ENCODE measurements around the gene SSUH2.
"Not testable (repeated sequence)": the region's sequence is repeated elsewhere in the genome, so short reads cannot be mapped to it uniquely, and the experiment has no call there.

SSUH2 gene

GRCh38 chr3:8596321-8597218 is 48.0 kb downstream of the SSUH2 start:
- H3K4me1 Mint-ChIP-seq: no peaks in the 10 kb centered on the region
- DNase-seq (ENCODE audit: low spot score in 2 of 2) (no peak), ATAC-seq (no peak)
- H3K4me3 Mint-ChIP-seq: no peak overlapping the region
- no peak overlapping the region for H3K27ac Mint-ChIP-seq
- no peaks in the 10 kb centered on the region for H3K36me3 Mint-ChIP-seq
- H3K9me3 Mint-ChIP-seq: no peaks in the 10 kb centered on the region

DNA sequence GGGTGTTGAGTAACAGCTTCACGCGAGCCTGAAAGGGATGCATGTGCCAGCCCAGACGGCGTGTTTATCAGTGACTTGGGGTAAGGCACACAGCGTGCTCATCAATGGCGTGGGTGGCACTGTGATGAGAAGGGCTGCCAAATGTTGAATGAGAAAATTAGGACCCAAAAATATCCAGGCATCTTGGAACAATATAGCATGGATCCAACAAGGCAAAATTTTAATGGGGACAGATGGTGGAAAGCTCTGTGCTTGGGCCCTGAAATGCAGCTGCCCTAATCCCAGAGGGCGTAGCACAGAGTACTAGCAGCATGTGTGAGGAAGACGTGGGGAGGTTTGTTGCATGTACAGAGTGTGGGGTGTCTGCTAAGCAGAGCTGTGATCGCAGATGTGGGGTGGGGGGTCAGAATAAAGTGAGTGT is 48.9 kb downstream of the SSUH2 start:
- ATAC-seq (peak; percentile 31), DNase-seq (ENCODE audit: low spot score in 2 of 2) (no peak)
- no peaks in the 10 kb centered on the region for H3K4me1 Mint-ChIP-seq
- H3K27ac Mint-ChIP-seq: no peak overlapping the region
- no peaks in the 10 kb centered on the region for H3K36me3 Mint-ChIP-seq
- no peak overlapping the region for H3K4me3 Mint-ChIP-seq
- no peaks in the 10 kb centered on the region for H3K9me3 Mint-ChIP-seq

- Mint-ChIP-seq H3K4me3 (no peak overlapping the region), H3K36me3 (no peaks in the 10 kb centered on the region), H3K27ac (no peak overlapping the region), H3K9me3 (no peaks in the 10 kb centered on the region), H3K4me1 (no peaks in the 10 kb centered on the region)
- no peak for DNase-seq (ENCODE audit: low spot score in 2 of 2)
- ATAC-seq: no peak
These were observed 49.3 kb downstream of the SSUH2 start for GRCh38 chr3:8595252-8595651.

GRCh38 chr3:8593021-8593827 is 51.4 kb downstream of the SSUH2 start:
- Mint-ChIP-seq H3K4me1 (no peaks in the 10 kb centered on the region), H3K27ac (no peak overlapping the region), H3K9me3 (no peaks in the 10 kb centered on the region), H3K36me3 (no peaks in the 10 kb centered on the region), H3K4me3 (no peak overlapping the region)
- no peak for ATAC-seq
- DNase-seq (ENCODE audit: low spot score in 2 of 2): no peak

GRCh38 chr3:8589880-8590556 is 54.6 kb downstream of the SSUH2 start:
- Mint-ChIP-seq H3K4me1 (no peaks in the 10 kb centered on the region), H3K36me3 (no peaks in the 10 kb centered on the region), H3K4me3 (no peak overlapping the region), H3K9me3 (no peaks in the 10 kb centered on the region), H3K27ac (no peak overlapping the region)
- ATAC-seq: no peak
- DNase-seq (ENCODE audit: low spot score in 2 of 2): no peak

- Mint-ChIP-seq H3K9me3 (no peaks in the 10 kb centered on the region), H3K4me3 (no peak overlapping the region), H3K36me3 (no peaks in the 10 kb centered on the region), H3K4me1 (no peaks in the 10 kb centered on the region), H3K27ac (no peak overlapping the region)
- no peak for ATAC-seq
- DNase-seq (ENCODE audit: low spot score in 2 of 2): no peak
These were observed 59.9 kb downstream of the SSUH2 start for GRCh38 chr3:8584661-8585060.

DNA sequence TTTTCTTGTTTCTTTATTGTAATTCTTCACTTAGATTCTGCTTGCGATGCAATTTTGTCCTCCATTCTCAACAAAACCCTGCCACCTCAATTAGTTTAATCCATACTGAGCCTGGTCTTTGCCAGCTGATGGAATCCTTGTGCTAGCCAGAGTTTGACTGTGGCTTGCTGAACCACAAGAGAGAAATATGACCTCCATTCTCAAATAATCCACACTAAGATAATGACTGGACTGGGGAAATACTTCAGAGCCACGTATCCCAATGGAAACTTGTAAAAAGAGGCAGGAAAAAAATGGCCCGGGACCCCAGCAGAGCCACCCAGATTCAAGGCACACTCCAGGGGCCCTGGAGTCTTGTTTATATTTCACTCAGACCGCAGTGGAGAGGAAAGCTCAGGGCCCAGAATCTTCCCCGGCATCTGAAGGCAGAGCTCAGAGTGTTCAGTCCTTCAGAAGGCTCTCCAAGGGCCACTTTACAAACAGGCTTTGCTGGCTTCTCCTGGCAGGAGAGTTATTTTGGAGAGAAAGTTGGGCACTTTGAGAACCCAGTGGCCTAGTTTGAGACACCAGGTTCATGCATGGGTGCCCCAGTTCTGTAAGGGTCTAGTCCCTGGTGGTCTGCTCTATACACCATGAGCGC is 62.7 kb downstream of the SSUH2 start:
- no peak overlapping the region for H3K27ac Mint-ChIP-seq
- ATAC-seq (no peak), DNase-seq (ENCODE audit: low spot score in 2 of 2) (no peak)
- no peaks in the 10 kb centered on the region for H3K36me3 Mint-ChIP-seq
- no peak overlapping the region for H3K4me3 Mint-ChIP-seq
- H3K4me1 Mint-ChIP-seq: no peaks in the 10 kb centered on the region
- no peaks in the 10 kb centered on the region for H3K9me3 Mint-ChIP-seq

DNA sequence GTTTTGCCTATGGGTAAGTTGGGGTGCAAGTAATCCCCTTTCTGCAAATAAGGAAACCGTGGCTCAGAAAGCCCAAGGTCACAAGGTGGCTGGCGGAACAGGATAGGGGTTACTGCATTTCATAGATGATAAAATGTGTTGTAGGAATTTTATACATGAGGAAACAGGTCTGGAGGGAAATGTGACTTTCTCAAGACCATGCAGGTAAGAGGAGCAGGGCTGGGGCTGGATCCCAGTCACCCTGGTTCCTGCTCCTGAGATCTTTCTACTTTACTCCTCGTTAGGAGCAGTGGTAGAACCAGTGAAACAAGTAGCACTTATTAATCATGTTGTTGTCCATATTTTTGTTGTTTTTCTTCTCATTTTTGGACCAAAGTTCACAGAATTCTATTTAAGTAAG is 63.2 kb downstream of the SSUH2 start:
- DNase-seq (ENCODE audit: low spot score in 2 of 2) (no peak), ATAC-seq (no peak)
- no peaks in the 10 kb centered on the region for H3K4me1 Mint-ChIP-seq
- H3K27ac Mint-ChIP-seq: no peak overlapping the region
- no peaks in the 10 kb centered on the region for H3K36me3 Mint-ChIP-seq
- H3K4me3 Mint-ChIP-seq: no peak overlapping the region
- no peaks in the 10 kb centered on the region for H3K9me3 Mint-ChIP-seq

- not testable (repeated sequence) for H3K27ac Mint-ChIP-seq; H3K9me3 Mint-ChIP-seq; DNase-seq (ENCODE audit: low spot score in 2 of 2); ATAC-seq; H3K4me1 Mint-ChIP-seq; H3K4me3 Mint-ChIP-seq; H3K36me3 Mint-ChIP-seq
These were observed 64.2 kb downstream of the SSUH2 start for GRCh38 chr3:8580434-8580833.

- DNase-seq (ENCODE audit: low spot score in 2 of 2) (no peak), ATAC-seq (no peak)
- Mint-ChIP-seq H3K36me3 (no peaks in the 10 kb centered on the region), H3K27ac (no peak overlapping the region), H3K4me3 (no peak overlapping the region), H3K4me1 (no peaks in the 10 kb centered on the region), H3K9me3 (no peaks in the 10 kb centered on the region)
These were observed 64.7 kb downstream of the SSUH2 start for GRCh38 chr3:8579943-8580342.

- Mint-ChIP-seq H3K27ac (no peak overlapping the region), H3K4me3 (no peak overlapping the region), H3K9me3 (no peaks in the 10 kb centered on the region), H3K36me3 (no peaks in the 10 kb centered on the region), H3K4me1 (no peaks in the 10 kb centered on the region)
- DNase-seq (ENCODE audit: low spot score in 2 of 2) (no peak), ATAC-seq (peak; percentile 29)
These were observed 65.5 kb downstream of the SSUH2 start for GRCh38 chr3:8579096-8579495.

GRCh38 chr3:8578282-8578681 is 66.3 kb downstream of the SSUH2 start:
- Mint-ChIP-seq H3K9me3 (no peaks in the 10 kb centered on the region), H3K36me3 (no peaks in the 10 kb centered on the region), H3K4me3 (no peak overlapping the region), H3K27ac (no peak overlapping the region), H3K4me1 (no peaks in the 10 kb centered on the region)
- DNase-seq (ENCODE audit: low spot score in 2 of 2) (no peak), ATAC-seq (no peak)

DNA sequence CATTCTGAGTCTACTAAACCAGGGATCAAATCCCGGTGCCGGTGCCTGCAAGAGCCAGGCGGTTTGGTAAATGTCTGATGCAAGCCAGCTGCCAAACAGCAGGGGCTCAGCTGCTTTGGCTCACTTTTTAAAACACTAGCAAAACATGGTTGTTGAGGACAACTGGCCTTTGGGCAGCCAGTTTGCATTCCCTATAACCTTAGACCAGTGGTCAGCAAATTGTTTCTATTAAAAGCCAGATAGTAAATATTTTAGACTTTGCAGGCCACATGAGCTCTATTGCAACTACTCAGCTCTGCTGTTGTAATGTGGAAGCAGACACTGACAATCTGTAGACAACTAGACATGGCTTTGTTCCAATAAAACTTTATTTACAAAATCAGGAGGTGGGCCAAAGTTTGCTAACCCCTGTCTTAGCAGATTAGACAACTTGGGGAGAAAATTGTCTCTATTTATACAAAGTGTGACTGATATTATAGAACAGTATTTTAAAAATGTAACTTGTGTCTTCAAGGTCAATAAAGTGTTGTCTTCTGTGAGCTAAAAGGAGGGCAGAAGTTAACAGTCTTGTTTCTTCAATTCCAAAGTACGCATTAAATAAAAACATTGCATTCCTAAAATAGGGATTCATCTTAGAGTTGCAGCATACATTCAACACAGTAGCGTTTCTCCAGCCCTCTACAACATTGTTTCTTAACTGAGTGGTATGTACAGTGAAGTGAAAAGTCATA is 67.6 kb downstream of the SSUH2 start:
- H3K4me3 Mint-ChIP-seq: no peak overlapping the region
- no peak for DNase-seq (ENCODE audit: low spot score in 2 of 2)
- H3K4me1 Mint-ChIP-seq: no peaks in the 10 kb centered on the region
- no peaks in the 10 kb centered on the region for H3K36me3 Mint-ChIP-seq
- H3K27ac Mint-ChIP-seq: no peak overlapping the region
- no peak for ATAC-seq
- no peaks in the 10 kb centered on the region for H3K9me3 Mint-ChIP-seq

GRCh38 chr3:8576436-8576835 is 68.2 kb downstream of the SSUH2 start:
- ATAC-seq: no peak
- H3K4me1 Mint-ChIP-seq: peaks cover 2% of the 10 kb centered on the region
- no peak for DNase-seq (ENCODE audit: low spot score in 2 of 2)
- no peaks in the 10 kb centered on the region for H3K9me3 Mint-ChIP-seq
- H3K4me3 Mint-ChIP-seq: no peak overlapping the region
- H3K36me3 Mint-ChIP-seq: no peaks in the 10 kb centered on the region
- no peak overlapping the region for H3K27ac Mint-ChIP-seq
